Head of caudate nucleus (tissue), 42 donors: ENCODE results near the gene FERMT2.

Experiments
- DNase-seq, 42 donors: peaks; one replicate each; pipeline versions ENCODE4 v3.0.0 to v3.0.0-alpha.2; 2020 to 2021; ENCODE audit warnings: mixed read lengths in 7 of 42
- intact Hi-C: fragments of 100-400 bp; cut with DNase I; formaldehyde crosslinking; loops from one replicate; pipeline ENCODE4 v1.15.0; 2022

Gene FERMT2

GRCh38 chr14:52950898-52951680, at the start of gene FERMT2:
Gene FERMT2, minus strand, starts transcription at chr14:52951050. Its CDS starts 482 bp downstream, at chr14:52950568.
- DNase-seq = peak; percentile 71 to 97 (median 88)
- intact Hi-C loops = no loop called here

GRCh38 chr14:52998376-52999015, 47.6 kb upstream of the FERMT2 start:
- DNase-seq = no peak
- intact Hi-C loops = no loop called here

- intact Hi-C loops = no loop called here
- no peak for DNase-seq
Measured at GRCh38 chr14:52996493-52996892, 45.6 kb upstream of the FERMT2 start.

- DNase-seq = no peak
- intact Hi-C loops = no loop called here
Measured at GRCh38 chr14:52995998-52996397, 45.1 kb upstream of the FERMT2 start.

- intact Hi-C loops = no loop called here
Measured at GRCh38 chr14:52992236-52992870, 41.5 kb upstream of the FERMT2 start.

GRCh38 chr14:52988139-52988538, 37.3 kb upstream of the FERMT2 start:
- intact Hi-C loops = no loop called here

More at GRCh38 chr14:52992236-52992870, 41.5 kb upstream of the FERMT2 start:
- no peak for DNase-seq

GRCh38 chr14:52987514-52987913, 36.7 kb upstream of the FERMT2 start:
- no peak for DNase-seq
- intact Hi-C loops = no loop called here

More at GRCh38 chr14:52988139-52988538, 37.3 kb upstream of the FERMT2 start:
- no peak for DNase-seq

DNA sequence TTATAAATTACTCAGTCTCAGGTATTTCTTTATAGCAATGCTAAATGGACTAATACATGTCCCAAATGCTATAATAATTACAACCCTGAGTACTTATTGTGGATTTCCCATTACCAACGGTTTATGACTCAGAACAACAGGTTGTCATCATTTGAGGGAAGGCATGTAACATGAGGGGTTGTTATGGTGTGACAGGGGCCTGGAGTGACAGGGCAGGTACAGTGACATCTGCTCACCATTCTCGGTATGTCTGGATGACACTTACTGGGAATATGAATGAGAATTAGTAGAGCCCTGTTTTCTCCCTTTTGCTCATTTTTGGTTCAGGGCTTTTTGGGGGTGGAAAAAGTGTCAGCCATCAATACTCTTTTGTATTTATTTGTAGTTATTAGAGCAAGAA, 36.2 kb upstream of the FERMT2 start:
- DNase-seq = no peak
- intact Hi-C loops = no loop called here

GRCh38 chr14:52977798-52978197, 26.9 kb upstream of the FERMT2 start:
- peak in 3 of 42 donors; percentile 13 to 41 (median 25) for DNase-seq
- intact Hi-C loops = no loop called here

- intact Hi-C loops = no loop called here
- no peak for DNase-seq
Measured at GRCh38 chr14:52974406-52974805, 23.6 kb upstream of the FERMT2 start.

- DNase-seq = peak in 30 of 42 donors; percentile 13 to 75 (median 36)
- intact Hi-C loops = loop anchor here (5.0 kb wide), 1 partner anchor 139 kb away; no protein-coding TSS in a partner anchor
Measured at GRCh38 chr14:52961060-52961639, 10.3 kb upstream of the FERMT2 start.

DNA sequence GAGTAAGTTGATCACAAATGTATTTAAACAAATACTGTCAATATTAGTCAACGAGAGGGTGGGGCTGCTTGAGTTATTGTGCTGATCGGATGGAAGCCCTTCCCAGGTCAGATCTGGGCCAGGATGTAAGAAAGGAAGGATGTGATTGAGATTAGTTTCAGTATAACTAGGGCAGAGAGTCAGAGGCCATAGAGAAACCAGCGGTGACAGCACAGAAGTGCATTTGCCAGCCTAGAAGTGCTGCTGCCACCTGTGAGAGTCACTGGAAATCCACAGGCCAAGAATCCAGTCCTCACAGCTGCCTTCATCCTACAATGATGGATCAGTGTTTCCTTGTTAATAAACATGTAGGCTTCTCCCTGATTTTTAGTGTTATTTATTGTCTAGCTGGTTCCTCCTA, 9.8 kb upstream of the FERMT2 start:
- no peak for DNase-seq

DNA sequence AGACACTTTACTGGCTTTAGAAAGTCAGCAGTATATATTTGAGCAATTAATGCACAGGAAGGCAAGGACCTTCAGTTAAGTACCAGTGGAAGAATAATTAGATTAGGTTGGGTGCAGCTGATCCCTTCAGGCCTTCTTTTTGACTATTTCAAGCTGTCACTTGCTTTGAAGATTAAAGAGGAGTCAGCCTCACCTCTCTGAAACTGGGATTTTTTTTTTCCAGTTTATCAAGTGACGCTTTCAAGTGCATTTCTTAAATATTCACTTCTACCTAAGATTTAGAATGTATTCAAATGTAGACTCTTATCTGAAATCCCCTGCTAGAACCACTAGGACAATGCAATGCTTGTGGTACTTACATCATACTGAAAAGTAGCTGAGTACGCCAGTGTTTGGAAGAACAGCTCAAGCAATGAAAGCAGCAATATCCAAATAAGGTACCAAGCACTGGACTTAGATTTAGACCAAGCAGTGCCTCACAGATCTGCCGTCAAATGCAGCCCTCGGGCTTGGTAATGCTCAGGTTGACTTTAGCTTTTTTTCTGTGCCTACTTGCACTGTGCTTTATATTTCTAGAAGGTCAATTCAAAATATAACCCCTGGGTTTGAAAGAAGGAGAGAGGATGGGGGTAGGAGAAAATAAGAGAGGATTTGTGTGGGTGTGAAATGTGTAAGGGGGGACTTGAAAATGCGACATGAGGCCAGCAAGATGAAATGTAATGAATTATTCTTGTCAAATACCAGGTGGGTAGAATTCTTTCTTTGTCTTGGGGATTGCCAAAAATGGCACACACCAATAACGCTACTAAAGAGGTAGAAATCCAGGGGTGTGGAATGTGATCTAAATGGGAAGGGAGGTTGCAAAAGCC, 3.7 kb upstream of the FERMT2 start:
- intact Hi-C loops = no loop called here
- peak in 1 of 42 donors; percentile 6 for DNase-seq

More for the DNA sequence above, 9.8 kb upstream of the FERMT2 start:
- intact Hi-C loops = loop anchor here (5.0 kb wide), 1 partner anchor 138 kb away; no protein-coding TSS in a partner anchor

DNA sequence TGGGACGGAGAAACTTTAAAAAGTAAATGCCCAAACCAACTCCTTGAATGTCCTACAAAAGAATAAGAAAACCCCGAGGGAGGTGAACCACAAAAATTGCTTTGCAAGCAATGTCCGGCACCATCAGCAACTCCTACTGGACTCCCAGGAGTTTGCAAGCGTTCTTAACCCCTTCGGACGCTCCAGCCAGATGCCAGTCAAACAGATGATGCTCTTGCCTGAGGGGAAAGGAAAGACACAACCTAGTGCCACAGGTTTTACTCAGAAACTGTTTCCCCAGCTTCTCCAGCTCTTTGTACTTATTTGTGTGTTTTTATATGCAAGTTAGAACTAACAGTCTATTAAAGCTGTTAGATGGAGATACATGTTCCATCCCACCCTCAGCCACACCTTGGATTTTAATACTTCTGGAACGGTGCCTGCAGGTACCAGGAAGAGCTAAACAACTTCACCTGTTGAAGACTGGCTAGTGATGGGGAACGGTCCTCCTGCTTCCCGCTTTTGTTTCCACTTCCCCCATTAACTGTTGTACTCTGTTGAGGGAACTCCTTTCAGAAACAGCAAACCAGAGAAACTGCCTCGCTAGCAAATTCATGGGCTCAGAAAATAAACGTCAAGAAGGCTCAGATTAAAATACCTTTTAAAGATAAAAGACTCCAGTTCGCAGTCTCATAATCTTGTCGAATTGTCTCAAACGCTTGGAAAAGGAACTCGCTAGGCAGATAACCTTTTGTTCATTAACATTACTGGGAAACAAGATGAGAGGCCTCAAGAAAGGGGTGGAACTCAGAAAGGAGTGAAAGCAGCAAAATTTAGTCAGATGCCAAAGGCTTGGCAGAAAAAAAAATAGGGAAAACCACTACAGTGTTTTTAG, 1.1 kb upstream of the FERMT2 start:
- intact Hi-C loops = no loop called here
- peak in 29 of 42 donors; percentile 21 to 79 (median 49) for DNase-seq

DNA sequence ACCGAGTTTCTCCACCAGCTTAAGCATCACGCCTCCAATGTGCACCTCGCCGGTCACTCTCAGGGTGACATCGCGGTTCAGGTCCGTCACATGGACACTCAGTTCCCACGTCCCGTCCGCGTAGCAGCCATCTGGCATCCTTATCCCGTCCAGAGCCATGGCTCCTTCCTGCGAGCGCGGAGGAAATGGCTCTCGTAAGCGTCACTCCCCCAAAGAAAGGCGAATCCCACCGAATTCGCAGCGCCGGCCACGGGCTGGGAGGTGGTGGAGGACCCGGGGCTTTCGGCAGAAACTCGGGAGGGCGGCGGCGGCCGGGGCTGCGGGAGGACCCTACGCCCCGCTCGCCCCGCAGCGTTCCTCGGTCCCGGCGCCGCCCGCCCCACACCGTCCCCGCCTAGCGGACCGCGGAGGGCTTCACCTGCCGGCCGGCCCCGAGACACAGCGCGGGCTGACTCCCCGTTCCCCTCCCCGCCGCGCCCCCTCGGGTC, 396 bp downstream of the FERMT2 start:
- intact Hi-C loops = no loop called here
- DNase-seq = peak in 39 of 42 donors; percentile 16 to 78 (median 43)

DNA sequence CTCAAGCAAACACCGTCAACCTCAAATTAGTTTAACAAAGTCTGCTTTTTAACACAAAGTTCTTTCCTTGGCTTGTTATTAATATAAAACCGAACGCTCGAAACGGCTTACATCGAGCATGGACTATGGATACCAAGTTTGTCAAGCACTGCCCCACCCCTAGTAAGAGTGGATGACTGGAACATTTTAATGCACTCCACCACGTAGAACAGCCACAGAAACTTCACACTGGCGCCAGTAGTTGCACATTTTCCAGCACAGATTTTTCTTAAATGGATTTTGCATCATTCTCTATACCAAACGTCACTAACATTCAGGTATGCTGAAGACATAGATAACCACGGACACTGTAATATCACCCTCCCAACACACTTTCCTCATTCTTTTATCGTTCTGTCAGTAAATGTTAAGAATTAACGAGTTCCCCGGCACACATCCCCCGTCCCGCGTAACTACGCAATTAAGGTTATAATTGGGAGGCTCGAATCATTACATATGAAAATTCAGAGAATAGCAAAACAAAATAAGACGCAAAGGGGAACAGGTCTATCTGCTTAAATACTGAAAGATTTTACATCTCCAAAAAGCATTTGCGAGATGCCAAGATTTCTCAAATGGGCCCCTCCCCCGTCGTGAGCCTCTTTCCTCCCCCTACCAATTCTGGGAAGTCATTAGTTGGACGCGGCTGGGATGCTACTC, 990 bp downstream of the FERMT2 start:
- intact Hi-C loops = no loop called here

GRCh38 chr14:52949249-52949648, 1.6 kb downstream of the FERMT2 start:
- DNase-seq = no peak
- intact Hi-C loops = no loop called here

More for the DNA sequence above, 990 bp downstream of the FERMT2 start:
- DNase-seq = peak in 12 of 42 donors; percentile 8 to 58 (median 25)
